ENCODE data around the gene OVCA2.

The OVCA2 gene

GRCh38 chr17:2029911-2030778 lies 11.7 kb upstream of the OVCA2 start, which contains the start of gene DPH1:
DPH1 (plus strand) TSS chr17:2030153; CDS start chr17:2030170, 17 bp downstream.
- Histone ChIP-seq H3K36me3 (ENCODE audit: insufficient read depth) (no peaks in the 10 kb centered on the region), H3K27ac (peak within 1 kb of the TSS; percentile 23; the same call in 1 of the 2 replicates), H3K79me2 (ENCODE audit: insufficient read depth, low read depth) (no peaks in the 10 kb centered on the region; the same call in 1 of the 2 replicates), H3K4me1 (ENCODE audit: low read depth, poor library complexity, severe bottlenecking) (peaks cover 3% of the 10 kb centered on the region), H3K9ac (peak within 1 kb of the TSS; percentile 56; the same call in 1 of the 2 replicates), H3K27me3 (ENCODE audit: insufficient read depth, low read depth) (peaks cover 14% of the 10 kb centered on the region; the same call in 1 of the 2 replicates), H4K20me1 (ENCODE audit: insufficient read depth) (no peaks in the 10 kb centered on the region), H3K4me3 (IDR thresholded peaks at IDR 0.05; ENCODE audit: insufficient read depth, low read depth, low read length) (no peak within 1 kb of the TSS), H3K4me2 (peak within 1 kb of the TSS; percentile 84), H2AFZ (ENCODE audit: low read depth) (peak within 1 kb of the TSS; percentile 63; the same call in 1 of the 2 replicates)
- TF ChIP-seq CTCF (conservative IDR thresholded peaks at IDR 0.05; ENCODE audit: low read depth, low read length): no peak; the same call in 1 of the 2 replicates

- Histone ChIP-seq H3K27ac (no peak overlapping the region), H3K36me3 (ENCODE audit: insufficient read depth) (no peaks in the 10 kb centered on the region), H4K20me1 (ENCODE audit: insufficient read depth) (no peaks in the 10 kb centered on the region), H2AFZ (ENCODE audit: low read depth) (no peak overlapping the region), H3K79me2 (ENCODE audit: insufficient read depth, low read depth) (no peaks in the 10 kb centered on the region; the same call in 1 of the 2 replicates), H3K4me2 (peak overlapping the region; percentile 51), H3K4me1 (ENCODE audit: low read depth, poor library complexity, severe bottlenecking) (peaks cover 3% of the 10 kb centered on the region), H3K4me3 (IDR thresholded peaks at IDR 0.05; ENCODE audit: insufficient read depth, low read depth, low read length) (no peak overlapping the region), H3K9ac (peak overlapping the region; percentile 56; the same call in 1 of the 2 replicates), H3K27me3 (ENCODE audit: insufficient read depth, low read depth) (peaks cover 11% of the 10 kb centered on the region; the same call in 1 of the 2 replicates)
- peak; percentile 51 for TF ChIP-seq CTCF (conservative IDR thresholded peaks at IDR 0.05; ENCODE audit: low read depth, low read length)
These were observed 11.1 kb upstream of the OVCA2 start for GRCh38 chr17:2030779-2031163.

- no peaks in the 10 kb centered on the region; the same call in 1 of the 2 replicates for H3K79me2 ChIP-seq (ENCODE audit: insufficient read depth, low read depth)
- no peak overlapping the region for H3K9ac ChIP-seq
- peaks cover 3% of the 10 kb centered on the region for H3K4me1 ChIP-seq (ENCODE audit: low read depth, poor library complexity, severe bottlenecking)
- H3K4me3 ChIP-seq (IDR thresholded peaks at IDR 0.05; ENCODE audit: insufficient read depth, low read depth, low read length): no peak overlapping the region
- no peaks in the 10 kb centered on the region for H3K27me3 ChIP-seq (ENCODE audit: insufficient read depth, low read depth)
- no peak for TF ChIP-seq CTCF (conservative IDR thresholded peaks at IDR 0.05; ENCODE audit: low read depth, low read length)
- no peaks in the 10 kb centered on the region for H3K36me3 ChIP-seq (ENCODE audit: insufficient read depth)
- H3K4me2 ChIP-seq: no peak overlapping the region
- H2AFZ ChIP-seq (ENCODE audit: low read depth): no peak overlapping the region
- no peaks in the 10 kb centered on the region for H4K20me1 ChIP-seq (ENCODE audit: insufficient read depth)
- no peak overlapping the region for H3K27ac ChIP-seq
These were observed 8.7 kb upstream of the OVCA2 start for GRCh38 chr17:2033153-2033552.

- Histone ChIP-seq H3K27ac (no peak overlapping the region), H3K9ac (no peak overlapping the region), H3K4me1 (ENCODE audit: low read depth, poor library complexity, severe bottlenecking) (peaks cover 3% of the 10 kb centered on the region), H2AFZ (ENCODE audit: low read depth) (no peak overlapping the region), H4K20me1 (ENCODE audit: insufficient read depth) (no peaks in the 10 kb centered on the region), H3K27me3 (ENCODE audit: insufficient read depth, low read depth) (no peaks in the 10 kb centered on the region), H3K4me2 (no peak overlapping the region), H3K79me2 (ENCODE audit: insufficient read depth, low read depth) (no peaks in the 10 kb centered on the region; the same call in 1 of the 2 replicates), H3K4me3 (IDR thresholded peaks at IDR 0.05; ENCODE audit: insufficient read depth, low read depth, low read length) (no peak overlapping the region), H3K36me3 (ENCODE audit: insufficient read depth) (no peaks in the 10 kb centered on the region)
- no peak for TF ChIP-seq CTCF (conservative IDR thresholded peaks at IDR 0.05; ENCODE audit: low read depth, low read length)
These were observed 7.7 kb upstream of the OVCA2 start for GRCh38 chr17:2034157-2034556.

Measured in KMS-11 (cell line).